Measurements from ENCODE around the gene RNPS1.

GRCh38 chr16:2270070-2270462 is 2.1 kb upstream of the RNPS1 start:
- TF ChIP-seq, protein P1, sequence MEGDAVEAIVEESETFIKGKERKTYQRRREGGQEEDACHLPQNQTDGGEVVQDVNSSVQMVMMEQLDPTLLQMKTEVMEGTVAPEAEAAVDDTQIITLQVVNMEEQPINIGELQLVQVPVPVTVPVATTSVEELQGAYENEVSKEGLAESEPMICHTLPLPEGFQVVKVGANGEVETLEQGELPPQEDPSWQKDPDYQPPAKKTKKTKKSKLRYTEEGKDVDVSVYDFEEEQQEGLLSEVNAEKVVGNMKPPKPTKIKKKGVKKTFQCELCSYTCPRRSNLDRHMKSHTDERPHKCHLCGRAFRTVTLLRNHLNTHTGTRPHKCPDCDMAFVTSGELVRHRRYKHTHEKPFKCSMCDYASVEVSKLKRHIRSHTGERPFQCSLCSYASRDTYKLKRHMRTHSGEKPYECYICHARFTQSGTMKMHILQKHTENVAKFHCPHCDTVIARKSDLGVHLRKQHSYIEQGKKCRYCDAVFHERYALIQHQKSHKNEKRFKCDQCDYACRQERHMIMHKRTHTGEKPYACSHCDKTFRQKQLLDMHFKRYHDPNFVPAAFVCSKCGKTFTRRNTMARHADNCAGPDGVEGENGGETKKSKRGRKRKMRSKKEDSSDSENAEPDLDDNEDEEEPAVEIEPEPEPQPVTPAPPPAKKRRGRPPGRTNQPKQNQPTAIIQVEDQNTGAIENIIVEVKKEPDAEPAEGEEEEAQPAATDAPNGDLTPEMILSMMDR (IDR thresholded peaks at IDR 0.05; ENCODE audit: extremely low read depth in 1 of 2, insufficient read depth in 1 of 2, low read depth in 1 of 2, low read length in 2 of 2): no peak
- TF ChIP-seq EZH2 (IDR thresholded peaks at IDR 0.05; ENCODE audit: borderline replicate concordance, low read depth, low read length, severe bottlenecking): no peak
- TF ChIP-seq POLR2AphosphoS5 (IDR thresholded peaks at IDR 0.05; ENCODE audit: insufficient read depth, low read depth, low read length): no peak
- TF ChIP-seq FOS (IDR thresholded peaks at IDR 0.05; ENCODE audit: borderline replicate concordance, insufficient read depth, low read length): no peak

All from endothelial cell of umbilical vein (primary cell).